ENCODE measurements around the gene ICA1L. TPM values are rescaled to one million over a fixed set of nuclear protein-coding genes. Genes with fewer than 3 reads are reported as not detected.

ICA1L gene
- total RNA-seq, 1 donor from 2014 or later = 2.7 TPM

DNA sequence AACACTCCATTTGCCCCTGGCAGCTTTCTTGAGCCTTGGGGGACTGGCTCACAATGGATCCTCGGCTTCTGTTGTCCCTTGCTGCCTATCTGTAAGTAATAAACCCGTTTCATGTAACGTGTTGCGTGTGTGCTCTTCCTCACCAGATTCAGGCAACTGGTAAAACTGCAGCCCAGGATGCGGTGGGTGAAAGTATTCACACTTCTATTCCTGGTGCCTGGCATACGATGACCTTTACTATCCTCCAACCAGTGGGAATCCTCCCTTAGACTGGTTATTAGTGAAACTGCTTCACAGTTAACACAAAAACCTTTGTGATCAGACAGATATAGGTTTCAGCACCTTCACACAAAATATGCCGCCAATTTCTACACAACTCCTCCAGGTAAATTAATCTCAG is 13.6 kb upstream of the ICA1L start:
- no peak for DNase-seq (ENCODE audit: low read depth)
- H3K9me3 Mint-ChIP-seq (ENCODE audit: unreplicated experiment) = no peaks in the 10 kb centered on the region
- H3K36me3 Mint-ChIP-seq (ENCODE audit: low read depth, unreplicated experiment) = peaks cover 4% of the 10 kb centered on the region

DNA sequence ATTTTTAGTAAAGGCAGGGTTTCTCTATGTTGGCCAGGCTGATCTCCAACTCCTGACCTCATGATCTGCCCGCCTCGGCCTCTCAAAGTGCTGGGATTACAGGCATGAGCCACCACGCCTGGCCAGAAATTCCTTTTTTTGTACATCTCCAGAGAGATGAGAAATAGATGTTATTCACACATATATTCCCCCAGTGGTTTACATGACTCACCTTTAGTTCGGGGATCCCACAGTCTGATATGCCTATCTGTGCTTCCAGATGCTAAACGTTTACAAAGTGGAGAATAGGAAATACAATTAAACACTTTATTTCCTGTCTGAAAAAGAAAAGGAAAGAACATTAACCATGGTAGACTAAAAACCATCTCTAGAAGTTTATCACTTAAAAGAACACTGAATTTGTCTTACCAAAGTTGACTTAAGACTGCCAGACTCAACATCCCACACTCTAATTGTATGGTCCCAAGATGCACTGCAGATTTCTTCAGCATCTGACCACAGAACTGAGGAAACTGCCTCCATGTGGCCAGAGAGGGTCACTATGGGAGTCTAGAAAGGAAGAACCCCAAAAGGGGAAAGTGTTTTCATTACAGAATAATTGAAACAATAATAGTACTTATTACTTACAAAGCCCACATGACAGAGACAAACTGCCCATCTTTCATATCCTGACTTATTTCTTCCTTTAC is 12.6 kb upstream of the ICA1L start:
- H3K36me3 Mint-ChIP-seq (ENCODE audit: low read depth, unreplicated experiment) = peaks cover 4% of the 10 kb centered on the region
- FAIRE-seq = peak; percentile 68

More for the DNA sequence above, 13.6 kb upstream of the ICA1L start:
- Histone ChIP-seq H3K36me3 (ENCODE audit: insufficient read depth, low read length) (peaks cover 16% of the 10 kb centered on the region), H4K20me1 (ENCODE audit: insufficient read depth, low read length) (no peaks in the 10 kb centered on the region), H3K9ac (ENCODE audit: low read length) (no peak overlapping the region), H3K4me2 (ENCODE audit: low read length) (no peak overlapping the region), H3K27ac (ENCODE audit: low read depth, low read length) (no peak overlapping the region), H2AFZ (ENCODE audit: low read depth, low read length) (no peak overlapping the region), H3K79me2 (ENCODE audit: insufficient read depth, low read length) (no peaks in the 10 kb centered on the region), H3K4me1 (ENCODE audit: insufficient read depth, low read length) (no peaks in the 10 kb centered on the region), H3K9me3 (ENCODE audit: insufficient read depth, low read depth, low read length) (no peaks in the 10 kb centered on the region), H3K4me3 (ENCODE audit: insufficient read depth, low read depth, low read length) (no peak overlapping the region), H3K27me3 (ENCODE audit: insufficient read depth, low read length) (no peaks in the 10 kb centered on the region)
- Mint-ChIP-seq H3K27me3 (ENCODE audit: low read depth, unreplicated experiment) (no peaks in the 10 kb centered on the region), H3K27ac (ENCODE audit: unreplicated experiment) (no peak overlapping the region), H3K4me3 (ENCODE audit: unreplicated experiment) (no peak overlapping the region), H3K4me1 (ENCODE audit: low read depth, unreplicated experiment) (no peaks in the 10 kb centered on the region)
- FAIRE-seq = no peak
- no peak for TF ChIP-seq EZH2 (IDR thresholded peaks at IDR 0.05; ENCODE audit: insufficient read depth, low read length)
- TF ChIP-seq, protein P1, sequence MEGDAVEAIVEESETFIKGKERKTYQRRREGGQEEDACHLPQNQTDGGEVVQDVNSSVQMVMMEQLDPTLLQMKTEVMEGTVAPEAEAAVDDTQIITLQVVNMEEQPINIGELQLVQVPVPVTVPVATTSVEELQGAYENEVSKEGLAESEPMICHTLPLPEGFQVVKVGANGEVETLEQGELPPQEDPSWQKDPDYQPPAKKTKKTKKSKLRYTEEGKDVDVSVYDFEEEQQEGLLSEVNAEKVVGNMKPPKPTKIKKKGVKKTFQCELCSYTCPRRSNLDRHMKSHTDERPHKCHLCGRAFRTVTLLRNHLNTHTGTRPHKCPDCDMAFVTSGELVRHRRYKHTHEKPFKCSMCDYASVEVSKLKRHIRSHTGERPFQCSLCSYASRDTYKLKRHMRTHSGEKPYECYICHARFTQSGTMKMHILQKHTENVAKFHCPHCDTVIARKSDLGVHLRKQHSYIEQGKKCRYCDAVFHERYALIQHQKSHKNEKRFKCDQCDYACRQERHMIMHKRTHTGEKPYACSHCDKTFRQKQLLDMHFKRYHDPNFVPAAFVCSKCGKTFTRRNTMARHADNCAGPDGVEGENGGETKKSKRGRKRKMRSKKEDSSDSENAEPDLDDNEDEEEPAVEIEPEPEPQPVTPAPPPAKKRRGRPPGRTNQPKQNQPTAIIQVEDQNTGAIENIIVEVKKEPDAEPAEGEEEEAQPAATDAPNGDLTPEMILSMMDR (IDR thresholded peaks at IDR 0.05; ENCODE audit: insufficient read depth, low read depth, low read length) = no peak

More for the DNA sequence above, 12.6 kb upstream of the ICA1L start:
- H3K27me3 ChIP-seq (ENCODE audit: insufficient read depth, low read length) = no peaks in the 10 kb centered on the region
- H3K9me3 ChIP-seq (ENCODE audit: insufficient read depth, low read depth, low read length) = no peaks in the 10 kb centered on the region
- Mint-ChIP-seq H3K27me3 (ENCODE audit: low read depth, unreplicated experiment) (no peaks in the 10 kb centered on the region), H3K4me3 (ENCODE audit: unreplicated experiment) (no peak overlapping the region), H3K27ac (ENCODE audit: unreplicated experiment) (no peak overlapping the region), H3K4me1 (ENCODE audit: low read depth, unreplicated experiment) (no peaks in the 10 kb centered on the region), H3K9me3 (ENCODE audit: unreplicated experiment) (no peaks in the 10 kb centered on the region)
- no peak for TF ChIP-seq EZH2 (IDR thresholded peaks at IDR 0.05; ENCODE audit: insufficient read depth, low read length)
- TF ChIP-seq, protein P1 (IDR thresholded peaks at IDR 0.05; ENCODE audit: insufficient read depth, low read depth, low read length) = no peak
- H3K4me2 ChIP-seq (ENCODE audit: low read length) = peak overlapping the region; percentile 3
- peak overlapping the region; percentile 13 for H3K27ac ChIP-seq (ENCODE audit: low read depth, low read length)
- H2AFZ ChIP-seq (ENCODE audit: low read depth, low read length) = no peak overlapping the region
- no peaks in the 10 kb centered on the region for H4K20me1 ChIP-seq (ENCODE audit: insufficient read depth, low read length)
- no peaks in the 10 kb centered on the region for H3K79me2 ChIP-seq (ENCODE audit: insufficient read depth, low read length)
- no peak overlapping the region for H3K4me3 ChIP-seq (ENCODE audit: insufficient read depth, low read depth, low read length)
- H3K9ac ChIP-seq (ENCODE audit: low read length) = peak overlapping the region; percentile 23
- peaks cover 13% of the 10 kb centered on the region for H3K36me3 ChIP-seq (ENCODE audit: insufficient read depth, low read length)
- peak; percentile 48 for DNase-seq (ENCODE audit: low read depth)
- H3K4me1 ChIP-seq (ENCODE audit: insufficient read depth, low read length) = no peaks in the 10 kb centered on the region

Data from astrocyte (in vitro differentiated cells and primary cell).